Esophagus mucosa (tissue), 1 donor: Measurements from ENCODE around the gene CD44. TPM values are rescaled to one million over a fixed set of nuclear protein-coding genes. Genes with fewer than 3 reads are reported as not detected.

Experiments used
- ATAC-seq: fragments of 200-7000 bp; cut with Tn5 transposase; one replicate; pipeline ENCODE4 v1.9.1; 2020
- total RNA-seq: library from RNA; stranded (reverse); gene quantifications from one replicate; pipeline ENCODE4 v1.2.4, GENCODE V29; 2023
- donor health status: DM: yes; HTN: yes; CAD: no.

CD44 gene
- total RNA-seq, 1 donor from 2014 or later, result 814 TPM

GRCh38 chr11:35270342-35270741 is 131.4 kb downstream of the CD44 start:
- no peak for ATAC-seq

- no peak for ATAC-seq
Measured at GRCh38 chr11:35271031-35271430, 132.1 kb downstream of the CD44 start.

GRCh38 chr11:35272391-35272902 is 133.5 kb downstream of the CD44 start:
- no peak for ATAC-seq

GRCh38 chr11:35274909-35275785 is 136.2 kb downstream of the CD44 start:
- ATAC-seq, result peak; percentile 76

GRCh38 chr11:35275786-35276170 is 136.8 kb downstream of the CD44 start:
- ATAC-seq, result no peak

- peak; percentile 98 for ATAC-seq
Measured at GRCh38 chr11:35276396-35277145, 137.6 kb downstream of the CD44 start.

- ATAC-seq, result no peak
Measured at GRCh38 chr11:35277827-35278226, 138.9 kb downstream of the CD44 start.

- ATAC-seq, result no peak
Measured at GRCh38 chr11:35280727-35281126, 141.8 kb downstream of the CD44 start.

GRCh38 chr11:35281169-35281688 is 142.3 kb downstream of the CD44 start:
- no peak for ATAC-seq

Other genes with a start within 250 kb of the CD44 start
- 13.2 TPM for gene APIP, start 222.8 kb upstream of the CD44 start, total RNA-seq
- gene PDHX, start 222.6 kb upstream of the CD44 start, total RNA-seq, result 19.1 TPM